GM12873 (cell line): Measurements from ENCODE around the gene PRICKLE2.

ENCODE experiments used
- TF ChIP-seq, protein P1 (sequence below): IDR thresholded peaks from 2 replicates; pipeline ENCODE4 v1.5.1; 2012; ENCODE audit warnings: low read depth, mild to moderate bottlenecking, moderate library complexity, low read length, control low read depth; ENCODE audit not compliant: insufficient read depth; ENCODE audit errors: missing control alignments

PRICKLE2 gene

GRCh38 chr3:64218329-64218728, 6.9 kb downstream of the PRICKLE2 start:
- TF ChIP-seq, protein P1, sequence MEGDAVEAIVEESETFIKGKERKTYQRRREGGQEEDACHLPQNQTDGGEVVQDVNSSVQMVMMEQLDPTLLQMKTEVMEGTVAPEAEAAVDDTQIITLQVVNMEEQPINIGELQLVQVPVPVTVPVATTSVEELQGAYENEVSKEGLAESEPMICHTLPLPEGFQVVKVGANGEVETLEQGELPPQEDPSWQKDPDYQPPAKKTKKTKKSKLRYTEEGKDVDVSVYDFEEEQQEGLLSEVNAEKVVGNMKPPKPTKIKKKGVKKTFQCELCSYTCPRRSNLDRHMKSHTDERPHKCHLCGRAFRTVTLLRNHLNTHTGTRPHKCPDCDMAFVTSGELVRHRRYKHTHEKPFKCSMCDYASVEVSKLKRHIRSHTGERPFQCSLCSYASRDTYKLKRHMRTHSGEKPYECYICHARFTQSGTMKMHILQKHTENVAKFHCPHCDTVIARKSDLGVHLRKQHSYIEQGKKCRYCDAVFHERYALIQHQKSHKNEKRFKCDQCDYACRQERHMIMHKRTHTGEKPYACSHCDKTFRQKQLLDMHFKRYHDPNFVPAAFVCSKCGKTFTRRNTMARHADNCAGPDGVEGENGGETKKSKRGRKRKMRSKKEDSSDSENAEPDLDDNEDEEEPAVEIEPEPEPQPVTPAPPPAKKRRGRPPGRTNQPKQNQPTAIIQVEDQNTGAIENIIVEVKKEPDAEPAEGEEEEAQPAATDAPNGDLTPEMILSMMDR: no peak

GRCh38 chr3:64216274-64217147, 8.8 kb downstream of the PRICKLE2 start:
- TF ChIP-seq, protein P1: no peak

- TF ChIP-seq, protein P1: no peak
Measured at GRCh38 chr3:64215559-64215958, 9.7 kb downstream of the PRICKLE2 start.

DNA sequence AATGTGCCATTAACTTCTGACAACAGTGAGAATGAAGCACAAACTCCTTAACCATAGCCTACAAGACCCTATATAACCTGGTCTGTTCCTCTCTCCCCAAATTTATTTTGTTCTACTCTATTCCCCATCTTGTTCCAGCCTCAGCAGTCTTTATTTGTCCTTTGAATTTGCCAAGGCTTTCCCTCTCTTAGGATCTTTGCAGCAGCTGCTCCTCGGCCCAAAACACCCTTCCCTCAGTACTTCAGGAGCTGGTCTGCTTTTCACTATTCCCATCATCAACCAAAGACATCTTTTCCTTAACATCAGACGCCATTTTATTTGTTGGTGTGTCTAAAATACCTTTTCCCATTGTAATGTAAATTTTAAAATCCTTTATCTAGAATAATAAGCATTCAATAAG, 10.2 kb downstream of the PRICKLE2 start:
- TF ChIP-seq, protein P1: no peak

DNA sequence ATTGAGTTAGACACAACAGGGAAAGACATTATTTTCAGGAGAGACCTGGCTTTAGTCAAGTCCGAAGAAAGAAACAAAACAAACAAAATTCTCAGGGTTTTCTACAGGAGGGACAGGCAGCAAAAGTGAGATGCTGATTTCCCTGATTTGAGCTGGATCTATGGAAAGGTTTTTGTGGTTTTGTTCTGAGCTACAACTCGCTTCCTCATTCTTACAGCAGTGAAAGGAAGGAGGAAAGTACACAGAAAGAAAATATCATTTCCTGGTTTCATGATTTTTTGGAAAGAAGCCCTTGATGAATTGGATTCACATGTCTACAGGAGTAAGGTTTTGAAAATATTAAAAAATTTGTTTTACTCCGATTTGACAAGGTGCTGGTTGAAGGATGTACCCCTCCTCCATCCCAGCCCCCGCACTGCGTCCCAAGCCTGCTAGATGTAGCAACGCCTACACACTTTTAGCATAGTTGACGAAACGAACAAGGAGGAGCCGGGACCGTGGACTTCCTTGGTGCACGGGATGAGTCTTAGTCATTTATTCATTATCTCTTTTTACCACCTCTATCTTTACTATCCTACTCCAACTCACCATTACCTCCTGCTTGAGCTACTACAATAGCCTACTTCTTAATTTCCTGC, 10.8 kb downstream of the PRICKLE2 start:
- TF ChIP-seq, protein P1: no peak

DNA sequence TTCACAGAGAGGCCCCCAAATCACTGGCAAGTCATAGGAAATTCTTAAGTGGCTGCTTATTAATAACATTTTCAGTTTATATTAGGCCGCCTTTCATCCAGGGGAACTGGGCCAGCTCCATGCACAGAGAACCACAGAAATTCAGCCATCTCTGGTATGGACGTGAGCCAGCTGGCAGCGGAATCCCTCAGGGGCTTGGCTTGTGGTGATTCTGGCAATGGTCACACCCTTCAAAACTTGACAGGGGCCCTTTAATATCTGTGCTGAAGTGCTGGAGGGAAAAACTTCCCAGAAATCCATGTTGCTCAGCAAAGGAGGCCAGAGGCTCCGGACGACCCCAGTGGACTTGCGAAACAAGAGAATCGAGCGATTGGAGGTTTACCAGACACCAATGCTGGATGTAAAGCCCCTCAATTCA, 11.3 kb downstream of the PRICKLE2 start:
- TF ChIP-seq, protein P1: no peak

- TF ChIP-seq, protein P1: no peak
Measured at GRCh38 chr3:64213224-64213878, 11.9 kb downstream of the PRICKLE2 start.
